Measurements from ENCODE around the gene ARMC12.

DNA sequence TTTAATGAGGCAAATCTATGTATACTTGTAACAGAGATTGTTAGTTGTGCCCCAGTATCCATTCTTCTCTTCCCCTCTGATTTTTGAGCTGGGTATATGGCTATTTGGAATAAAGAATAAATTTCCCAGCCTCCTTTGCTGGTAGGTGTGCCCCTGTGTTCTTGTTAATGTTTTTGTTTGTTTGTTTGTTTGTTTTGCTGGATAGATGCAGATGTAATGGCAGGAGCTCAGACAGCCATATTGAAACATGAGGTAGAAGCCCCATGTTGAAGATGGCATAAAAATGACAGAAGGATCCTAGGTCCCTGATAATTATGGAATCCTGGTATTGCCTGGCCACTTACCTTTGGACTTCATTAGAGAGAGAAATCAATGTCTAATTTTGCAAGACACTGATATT, 28.2 kb upstream of the ARMC12 start:
- TF ChIP-seq CTCF (IDR thresholded peaks at IDR 0.05; ENCODE audit: insufficient read depth, low read length) (no peak), POLR2AphosphoS5 (IDR thresholded peaks at IDR 0.05; ENCODE audit: low read depth) (no peak), REST (IDR thresholded peaks at IDR 0.05; ENCODE audit: insufficient replicate concordance, low read depth) (no peak), SPI1 (IDR thresholded peaks at IDR 0.05; ENCODE audit: borderline replicate concordance, low read depth) (no peak), GABPA (IDR thresholded peaks at IDR 0.05; ENCODE audit: low read depth) (no peak)
